GM10847 (cell line): ENCODE data around the gene PLB1.

Experiments
- POLR2A ChIP-seq: IDR thresholded peaks from 2 replicates; pipeline ENCODE4 v1.6.1; 2011; ENCODE audit not compliant: insufficient read length; ENCODE audit errors: extremely low read depth

PLB1 gene

GRCh38 chr2:28454016-28454930, 41.6 kb upstream of the PLB1 start:
- TF ChIP-seq POLR2A: no peak

GRCh38 chr2:28457237-28457636, 38.6 kb upstream of the PLB1 start:
- TF ChIP-seq POLR2A: no peak

GRCh38 chr2:28461056-28461455, 34.8 kb upstream of the PLB1 start:
- no peak for TF ChIP-seq POLR2A

GRCh38 chr2:28462122-28462521, 33.7 kb upstream of the PLB1 start:
- TF ChIP-seq POLR2A: no peak

GRCh38 chr2:28463211-28463816, 32.5 kb upstream of the PLB1 start:
- TF ChIP-seq POLR2A: no peak

GRCh38 chr2:28463893-28464292, 32.0 kb upstream of the PLB1 start:
- TF ChIP-seq POLR2A: no peak

GRCh38 chr2:28465148-28465885, 30.5 kb upstream of the PLB1 start:
- TF ChIP-seq POLR2A: no peak

- no peak for TF ChIP-seq POLR2A
Observed at GRCh38 chr2:28469304-28469703, 26.6 kb upstream of the PLB1 start.

GRCh38 chr2:28469947-28470535, 25.8 kb upstream of the PLB1 start:
- TF ChIP-seq POLR2A: no peak

GRCh38 chr2:28470759-28471158, 25.1 kb upstream of the PLB1 start:
- TF ChIP-seq POLR2A: no peak

- TF ChIP-seq POLR2A: no peak
Observed at GRCh38 chr2:28471214-28471613, 24.6 kb upstream of the PLB1 start.

- no peak for TF ChIP-seq POLR2A
Observed at GRCh38 chr2:28471701-28472236, 24.1 kb upstream of the PLB1 start.

- no peak for TF ChIP-seq POLR2A
Observed at GRCh38 chr2:28475088-28475595, 20.7 kb upstream of the PLB1 start.

GRCh38 chr2:28477087-28477486, 18.8 kb upstream of the PLB1 start:
- TF ChIP-seq POLR2A: no peak

- TF ChIP-seq POLR2A: no peak
Observed at GRCh38 chr2:28477645-28478044, 18.2 kb upstream of the PLB1 start.

- no peak for TF ChIP-seq POLR2A
Observed at GRCh38 chr2:28480403-28481049, 15.3 kb upstream of the PLB1 start.
